Activated naive CD8-positive, alpha-beta T cell treated with anti-CD3 and anti-CD28 coated beads, Interleukin-2, amount 50 U/mL, for 16 hours (primary cell): ENCODE measurements around the gene TTC4.
"Not testable (repeated sequence)": the region's sequence is repeated elsewhere in the genome, so short reads cannot be mapped to it uniquely, and the experiment has no call there.

Experiments
- DNase-seq: peaks from one replicate; pipeline ENCODE4 v3.0.0-alpha.2; 2020; ENCODE audit warnings: low read depth, low spot score

TTC4 gene

GRCh38 chr1:54748094-54748835 is 32.6 kb downstream of the TTC4 start:
- no peak for DNase-seq

- DNase-seq: no peak
Observed at GRCh38 chr1:54750596-54750995, 34.9 kb downstream of the TTC4 start.

DNA sequence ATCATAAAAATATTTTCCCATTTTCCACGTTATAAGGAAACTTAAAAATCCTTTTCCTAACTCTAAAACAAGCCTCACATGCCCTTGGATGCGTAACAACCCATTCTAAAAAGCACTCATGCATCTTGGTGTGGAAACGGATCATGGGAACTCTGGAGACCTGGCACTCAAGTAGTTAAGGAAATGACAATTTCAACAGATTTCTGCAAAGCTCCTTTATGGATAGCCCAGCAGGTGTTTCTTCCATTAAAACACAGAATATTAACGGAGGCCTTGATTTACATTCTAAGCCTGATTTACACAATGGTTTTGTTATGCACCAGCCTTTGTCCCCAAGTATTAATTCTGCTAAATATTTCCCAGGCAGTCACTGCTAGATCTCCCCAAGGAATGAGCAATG is 35.8 kb downstream of the TTC4 start:
- no peak for DNase-seq

- DNase-seq: no peak
Observed at GRCh38 chr1:54754045-54754444, 38.4 kb downstream of the TTC4 start.

DNA sequence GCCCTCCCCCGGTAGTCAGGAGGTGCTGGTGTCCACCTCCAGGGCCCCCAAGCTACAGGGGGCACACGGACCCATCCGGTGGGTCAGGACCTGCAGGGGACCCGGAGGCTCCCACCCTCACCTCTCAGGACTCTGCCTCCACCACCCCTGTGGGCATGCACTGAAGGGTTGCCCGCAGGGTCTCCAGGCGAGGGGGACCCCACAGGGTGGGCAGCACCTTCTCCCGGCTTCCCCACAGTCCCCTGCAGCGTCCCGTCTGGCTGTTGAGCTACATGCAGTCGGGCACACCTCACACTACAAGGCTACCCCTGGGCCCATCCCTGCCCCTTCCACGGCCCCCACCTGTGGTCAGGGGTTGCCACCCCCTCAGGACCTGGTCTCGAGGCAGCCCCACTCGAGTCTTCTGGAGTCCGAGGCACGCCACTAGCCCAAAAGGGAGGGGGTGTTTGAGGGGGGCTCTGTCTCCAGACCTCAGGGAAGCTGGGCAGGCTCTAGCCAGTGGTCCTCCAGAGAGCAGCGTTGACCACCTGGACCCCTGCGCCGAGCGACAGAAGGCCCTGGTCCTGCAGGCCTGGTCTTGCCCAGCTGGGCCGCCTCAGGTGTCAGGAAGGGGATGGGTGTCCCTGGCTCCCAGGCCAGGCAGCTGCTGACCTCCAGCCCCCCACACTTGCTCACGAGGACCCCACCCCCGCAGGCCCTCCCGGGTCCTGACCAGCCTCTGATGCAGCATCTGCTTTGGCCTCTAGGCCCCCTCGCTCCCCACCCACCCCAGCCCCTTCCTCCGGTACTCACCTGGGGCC is 39.0 kb downstream of the TTC4 start:
- no peak for DNase-seq

DNA sequence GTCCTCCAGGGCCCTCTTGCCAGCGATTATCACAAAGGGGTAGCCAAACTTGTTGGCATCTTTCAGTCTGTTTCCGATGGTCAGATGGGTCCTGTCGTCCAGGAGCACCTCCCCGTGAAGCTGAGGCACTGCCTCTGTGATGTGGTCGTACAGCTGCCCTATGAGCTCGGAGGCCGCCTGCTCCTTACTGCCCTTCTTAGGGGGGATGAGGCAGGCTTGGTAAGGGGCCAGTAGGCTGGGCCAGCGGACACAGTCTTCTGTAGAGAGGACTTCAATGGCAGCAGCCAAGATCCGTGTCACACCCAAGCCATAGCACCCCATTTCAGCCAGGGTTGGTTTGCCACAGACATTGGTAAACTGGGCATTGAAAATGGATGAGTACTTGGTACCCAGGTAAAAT is 42.2 kb downstream of the TTC4 start:
- DNase-seq: no peak

DNA sequence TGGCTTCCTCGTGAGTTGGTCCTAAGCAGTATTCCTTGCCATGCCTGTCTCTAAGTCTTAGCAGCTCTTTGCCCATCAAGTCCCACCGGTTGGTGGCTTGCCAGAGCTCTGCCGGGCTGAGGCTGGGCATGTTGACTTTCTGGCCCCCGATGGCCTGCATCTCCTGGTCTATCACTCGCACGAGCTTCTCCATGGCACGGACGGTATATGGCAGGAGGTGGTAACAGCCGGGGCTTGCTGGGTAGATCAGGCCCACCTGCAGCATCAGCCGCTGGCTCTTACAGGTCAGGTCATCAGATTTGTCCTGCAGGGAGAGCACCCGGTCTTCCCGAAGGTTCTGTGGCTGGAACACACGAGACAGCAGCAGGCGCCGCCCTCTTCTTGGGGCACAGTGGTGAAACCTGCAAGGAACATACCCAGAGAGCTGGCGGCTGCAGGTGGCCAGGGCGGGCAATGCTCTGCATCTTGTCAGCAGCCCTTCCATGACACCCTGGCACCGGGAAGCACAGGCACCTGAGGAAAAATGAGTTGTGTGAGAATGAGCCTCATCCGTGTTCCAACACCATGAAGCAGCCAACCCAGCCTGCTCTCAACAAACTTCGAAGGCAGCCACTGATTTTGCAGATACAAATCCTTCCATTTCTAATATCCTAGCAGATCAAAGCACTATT is 43.2 kb downstream of the TTC4 start:
- no peak for DNase-seq

DNA sequence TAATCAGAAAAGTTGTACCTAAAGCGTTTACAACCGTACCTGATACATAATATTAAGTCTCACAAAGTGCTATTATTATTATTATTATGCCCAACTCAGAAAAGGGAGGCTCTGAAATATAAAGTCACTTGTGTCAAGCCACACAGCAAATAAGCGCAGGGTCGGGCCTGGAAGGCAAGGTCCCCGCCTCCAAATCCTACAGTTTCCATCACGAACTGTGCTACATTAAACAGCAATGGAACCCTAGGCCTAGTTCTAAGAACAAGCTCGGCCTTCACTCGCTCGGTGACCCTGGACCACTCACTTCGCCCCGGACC is 48.1 kb downstream of the TTC4 start:
- DNase-seq: no peak

- peak; percentile 95 for DNase-seq
Observed at GRCh38 chr1:54764133-54764921, 48.7 kb downstream of the TTC4 start, which contains the start of gene PARS2. PARS2 (minus strand) TSS chr1:54764523; CDS start chr1:54759161, 5,362 bp downstream.

DNA sequence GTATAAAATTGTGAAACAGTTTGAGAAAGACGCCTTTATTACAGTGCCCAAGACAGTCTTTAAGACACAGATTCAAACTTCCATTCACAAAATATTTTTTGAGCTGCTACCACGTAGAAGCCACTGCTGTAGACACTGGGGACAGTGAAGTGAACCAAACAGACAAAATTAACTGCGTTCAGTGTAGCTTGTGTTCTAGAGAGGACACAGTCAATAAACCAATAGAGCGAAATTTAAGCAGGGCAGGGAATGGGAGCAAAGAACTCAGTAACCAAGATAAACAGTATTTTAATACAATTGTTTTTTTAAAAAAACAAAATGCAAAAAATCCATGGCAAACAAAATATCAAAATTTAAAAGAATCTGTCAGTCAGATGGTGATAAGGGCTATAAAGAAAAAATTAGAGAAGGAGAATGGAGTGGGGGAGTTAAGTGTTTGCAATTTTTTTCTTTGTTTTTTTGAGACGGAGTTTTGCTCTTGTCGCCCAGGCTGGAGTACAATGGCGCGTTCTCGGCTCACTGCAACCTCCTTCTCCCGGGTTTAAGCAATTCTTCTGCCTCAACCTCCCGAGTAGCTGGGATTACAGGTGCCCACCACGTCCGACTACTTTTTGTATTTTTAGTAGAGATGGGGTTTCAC is 49.4 kb downstream of the TTC4 start:
- no peak for DNase-seq

DNA sequence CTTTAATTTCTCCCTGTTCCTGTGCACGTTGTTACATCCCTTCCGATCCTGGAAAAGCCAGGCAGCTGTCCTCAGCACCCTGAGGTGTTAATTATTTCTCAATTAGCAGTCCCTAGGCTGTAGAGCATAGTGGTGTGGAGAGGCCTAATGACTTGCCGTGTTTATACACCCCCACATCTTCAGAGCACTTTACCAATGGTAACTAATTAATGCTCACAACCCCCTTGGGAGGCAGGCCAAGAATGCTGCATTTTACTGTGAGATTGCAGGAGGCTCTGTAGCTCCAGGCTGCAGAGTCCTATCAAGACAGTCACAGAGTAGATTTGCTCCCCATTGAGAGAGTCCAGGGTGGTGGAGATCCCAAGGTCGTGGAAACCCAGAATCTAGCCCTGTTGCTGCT is 51.1 kb downstream of the TTC4 start:
- DNase-seq: no peak

GRCh38 chr1:54767526-54767925 is 51.9 kb downstream of the TTC4 start:
- DNase-seq: no peak

DNA sequence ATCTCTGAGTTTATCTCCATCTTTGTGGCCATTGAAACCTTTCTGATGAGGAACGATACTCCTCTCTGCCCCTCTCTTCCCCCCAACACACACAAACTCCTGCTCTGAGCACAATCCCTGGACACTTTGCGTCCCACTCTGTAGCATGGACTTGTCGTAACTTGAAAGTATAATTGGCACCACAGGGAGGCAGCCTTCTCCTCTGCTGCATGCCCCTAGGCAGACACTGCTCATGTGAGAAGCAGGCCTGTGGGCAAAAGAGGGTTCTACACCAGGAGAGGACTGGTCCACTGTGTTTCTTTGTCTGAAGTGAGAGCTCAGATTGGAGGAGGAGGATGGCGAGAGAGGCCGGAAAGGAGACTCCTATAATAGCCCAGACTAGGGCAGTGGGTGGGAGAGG is 52.4 kb downstream of the TTC4 start:
- DNase-seq: no peak

DNA sequence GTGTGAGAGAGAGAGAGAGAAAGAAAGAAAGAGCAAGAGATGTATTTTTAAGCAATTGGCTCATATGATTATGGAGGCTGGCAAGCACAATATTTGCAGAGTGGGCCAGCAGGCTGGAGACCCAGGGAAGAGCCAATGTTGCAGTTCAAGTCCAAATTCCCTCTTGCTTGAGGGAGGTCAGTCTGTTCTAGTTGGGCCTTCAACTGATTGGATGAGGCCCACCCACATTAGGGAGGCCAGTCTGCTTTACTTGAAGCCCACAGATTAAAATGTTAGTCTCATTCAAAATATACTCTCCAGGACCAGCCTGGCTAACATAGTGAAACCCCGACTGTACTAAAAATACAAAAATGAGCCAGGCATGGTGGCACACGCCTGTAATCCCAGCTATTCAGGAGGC is 57.3 kb downstream of the TTC4 start:
- no peak for DNase-seq

DNA sequence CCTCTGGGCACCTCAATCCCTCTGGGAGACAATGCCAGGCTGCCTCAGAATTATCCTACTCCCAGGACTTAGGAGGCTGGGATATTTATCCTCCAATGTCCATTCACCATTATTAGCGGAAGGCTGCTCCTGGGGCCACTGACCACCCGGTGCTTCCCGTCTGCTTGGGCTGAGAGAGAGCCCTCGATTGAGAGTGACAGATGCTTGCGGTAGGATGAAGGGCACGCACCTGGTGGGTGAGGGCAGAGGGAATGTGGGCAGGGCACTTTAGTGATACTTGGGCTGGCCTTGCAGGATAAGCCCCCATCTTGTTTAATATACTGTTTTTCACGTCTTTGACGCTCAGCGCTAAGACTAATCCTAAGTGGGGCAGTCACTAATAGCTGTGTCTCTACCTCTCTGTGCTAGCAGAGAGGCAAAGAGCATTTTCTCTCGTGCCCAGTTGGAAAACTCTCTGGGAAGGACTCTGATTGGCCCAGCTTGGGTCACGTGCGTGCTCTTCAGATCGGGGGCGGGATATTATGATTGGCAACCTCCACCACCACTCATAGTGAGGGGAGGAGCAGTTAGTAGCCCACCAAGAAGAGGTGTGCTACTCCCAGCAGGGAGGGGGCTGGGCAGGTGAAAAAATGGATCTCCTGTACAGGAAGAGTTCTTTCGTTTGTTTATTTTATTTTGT is 59.3 kb downstream of the TTC4 start:
- DNase-seq: no peak

DNA sequence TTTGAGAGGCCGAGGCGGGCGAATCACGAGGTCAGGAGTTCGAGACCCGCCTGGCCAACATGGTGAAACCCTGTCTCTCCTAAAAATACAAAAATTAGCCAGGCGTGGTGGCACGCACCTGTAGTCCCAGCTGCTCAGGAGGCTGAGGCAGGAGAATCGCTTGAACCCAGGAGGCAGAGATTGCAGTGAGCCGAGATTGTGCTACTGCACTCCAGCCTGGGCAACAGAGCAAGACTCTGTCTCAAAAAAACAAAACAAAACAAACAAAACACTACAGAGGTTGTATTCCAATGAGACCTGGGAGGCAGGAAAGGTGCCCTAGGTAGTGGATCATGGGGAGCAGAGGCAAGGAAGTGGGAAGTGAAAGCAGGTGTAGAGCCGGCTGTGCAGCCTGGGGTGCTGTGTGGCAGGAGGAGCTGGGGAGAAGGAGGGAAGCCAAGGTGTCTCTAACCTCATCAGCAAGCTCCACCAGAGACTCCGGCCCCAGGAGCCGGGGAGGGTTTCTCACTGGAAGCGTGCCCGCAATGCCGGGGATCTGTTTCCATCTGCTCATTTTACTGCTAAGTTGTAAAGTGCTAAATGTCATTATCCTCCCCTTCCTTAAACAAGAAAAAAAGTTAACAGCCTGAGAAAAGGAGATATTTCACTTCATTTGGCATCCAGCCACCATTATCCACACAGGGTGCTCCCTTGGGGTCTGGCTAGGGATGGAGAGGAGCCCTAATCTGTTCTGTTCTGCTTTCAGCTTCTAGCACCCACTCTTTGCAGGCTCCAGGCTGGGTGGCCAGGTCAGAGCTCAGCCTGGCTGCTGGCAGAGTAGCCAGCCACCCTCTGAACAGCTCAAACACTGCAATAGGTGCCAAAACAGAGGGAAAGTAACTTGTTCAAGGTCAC is 60.4 kb downstream of the TTC4 start:
- not testable (repeated sequence) for DNase-seq

GRCh38 chr1:54777011-54777410 is 61.4 kb downstream of the TTC4 start:
- no peak for DNase-seq

- DNase-seq: no peak
Observed at GRCh38 chr1:54777431-54777830, 61.8 kb downstream of the TTC4 start.

GRCh38 chr1:54781023-54781723 is 65.5 kb downstream of the TTC4 start:
- DNase-seq: no peak
